Measurements from ENCODE around the gene FBXW12. TPM values are rescaled to one million over a fixed set of nuclear protein-coding genes. Genes with fewer than 3 reads are reported as not detected.

The FBXW12 gene
- total and polyA plus RNA-seq, 4 donors, result not detected

- H3K36me3 ChIP-seq (ENCODE audit: control insufficient read depth in 4 of 4, insufficient read depth in 3 of 4, low read depth in 1 of 4, low read length in 3 of 4), result peaks cover 25 to 100% (median 57%) of the 10 kb centered on the region in 4 donors
- no peak for DNase-seq (ENCODE audit: low spot score)
Measured at GRCh38 chr3:48414376-48415250, 42.6 kb downstream of the FBXW12 start.

DNA sequence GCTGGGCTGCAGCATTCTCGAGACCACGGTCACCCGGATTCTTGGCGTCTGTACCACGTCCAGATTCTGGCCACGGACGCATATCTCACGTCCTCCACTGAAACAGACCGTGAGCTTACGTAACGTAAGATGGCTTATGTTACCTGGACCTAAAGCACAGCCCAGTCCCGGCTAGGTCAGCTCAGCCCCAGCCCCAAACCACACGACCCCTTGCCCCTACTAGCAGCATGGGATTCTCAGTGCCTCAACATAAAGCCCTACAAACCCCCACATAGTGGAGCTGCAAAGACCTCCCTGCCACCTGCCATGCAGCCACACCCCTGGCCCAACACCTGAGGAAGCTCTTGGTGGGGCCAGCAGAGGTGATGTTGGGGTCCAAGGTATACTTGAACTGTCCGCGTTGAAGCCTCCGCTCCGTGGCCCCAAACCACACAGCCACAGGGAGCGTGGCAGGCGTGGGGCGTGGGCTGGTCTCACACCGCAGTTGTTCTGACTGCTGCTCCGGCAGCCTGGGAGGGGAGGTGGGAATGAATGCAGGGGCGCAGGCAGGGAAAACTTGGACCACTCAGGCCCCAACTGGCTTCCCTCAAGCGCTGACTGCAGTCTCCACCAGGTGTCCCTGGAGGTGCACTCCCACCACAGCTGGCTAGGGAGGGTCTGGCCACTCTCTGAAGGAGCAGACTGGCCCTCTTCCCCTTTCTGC is 43.4 kb downstream of the FBXW12 start:
- H3K9me3 ChIP-seq (ENCODE audit: control insufficient read depth in 4 of 4, low read length in 3 of 4), result no peaks in the 10 kb centered on the region
- TF ChIP-seq RAD21 (IDR thresholded peaks at IDR 0.05) (no peak), GABPA (IDR thresholded peaks at IDR 0.05 in 1 of 2, conservative IDR thresholded peaks at IDR 0.05 in 1 of 2) (no peak), JUND (IDR thresholded peaks at IDR 0.05) (no peak), YY1 (IDR thresholded peaks at IDR 0.05) (no peak), HNF4A (conservative IDR thresholded peaks at IDR 0.05) (no peak), FOXA2 (IDR thresholded peaks at IDR 0.05) (no peak), FOXA1 (IDR thresholded peaks at IDR 0.05) (no peak), NR2F2 (IDR thresholded peaks at IDR 0.05) (no peak), HNF4G (IDR thresholded peaks at IDR 0.05) (no peak), TAF1 (conservative IDR thresholded peaks at IDR 0.05) (no peak), RXRA (IDR thresholded peaks at IDR 0.05) (no peak), ATF3 (IDR thresholded peaks at IDR 0.05) (no peak), SP1 (IDR thresholded peaks at IDR 0.05) (no peak), ZBTB33 (IDR thresholded peaks at IDR 0.05) (no peak), CTCF (IDR thresholded peaks at IDR 0.05; ENCODE audit: low read depth, low read length, missing input control) (no peak), EGR1 (IDR thresholded peaks at IDR 0.05; ENCODE audit: low read depth in 2 of 2) (no peak)
- TF ChIP-seq, protein P1, sequence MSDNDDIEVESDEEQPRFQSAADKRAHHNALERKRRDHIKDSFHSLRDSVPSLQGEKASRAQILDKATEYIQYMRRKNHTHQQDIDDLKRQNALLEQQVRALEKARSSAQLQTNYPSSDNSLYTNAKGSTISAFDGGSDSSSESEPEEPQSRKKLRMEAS (IDR thresholded peaks at IDR 0.05), result no peak
- TF ChIP-seq, protein P2, sequence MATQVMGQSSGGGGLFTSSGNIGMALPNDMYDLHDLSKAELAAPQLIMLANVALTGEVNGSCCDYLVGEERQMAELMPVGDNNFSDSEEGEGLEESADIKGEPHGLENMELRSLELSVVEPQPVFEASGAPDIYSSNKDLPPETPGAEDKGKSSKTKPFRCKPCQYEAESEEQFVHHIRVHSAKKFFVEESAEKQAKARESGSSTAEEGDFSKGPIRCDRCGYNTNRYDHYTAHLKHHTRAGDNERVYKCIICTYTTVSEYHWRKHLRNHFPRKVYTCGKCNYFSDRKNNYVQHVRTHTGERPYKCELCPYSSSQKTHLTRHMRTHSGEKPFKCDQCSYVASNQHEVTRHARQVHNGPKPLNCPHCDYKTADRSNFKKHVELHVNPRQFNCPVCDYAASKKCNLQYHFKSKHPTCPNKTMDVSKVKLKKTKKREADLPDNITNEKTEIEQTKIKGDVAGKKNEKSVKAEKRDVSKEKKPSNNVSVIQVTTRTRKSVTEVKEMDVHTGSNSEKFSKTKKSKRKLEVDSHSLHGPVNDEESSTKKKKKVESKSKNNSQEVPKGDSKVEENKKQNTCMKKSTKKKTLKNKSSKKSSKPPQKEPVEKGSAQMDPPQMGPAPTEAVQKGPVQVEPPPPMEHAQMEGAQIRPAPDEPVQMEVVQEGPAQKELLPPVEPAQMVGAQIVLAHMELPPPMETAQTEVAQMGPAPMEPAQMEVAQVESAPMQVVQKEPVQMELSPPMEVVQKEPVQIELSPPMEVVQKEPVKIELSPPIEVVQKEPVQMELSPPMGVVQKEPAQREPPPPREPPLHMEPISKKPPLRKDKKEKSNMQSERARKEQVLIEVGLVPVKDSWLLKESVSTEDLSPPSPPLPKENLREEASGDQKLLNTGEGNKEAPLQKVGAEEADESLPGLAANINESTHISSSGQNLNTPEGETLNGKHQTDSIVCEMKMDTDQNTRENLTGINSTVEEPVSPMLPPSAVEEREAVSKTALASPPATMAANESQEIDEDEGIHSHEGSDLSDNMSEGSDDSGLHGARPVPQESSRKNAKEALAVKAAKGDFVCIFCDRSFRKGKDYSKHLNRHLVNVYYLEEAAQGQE (IDR thresholded peaks at IDR 0.05), result no peak
- no peak overlapping the region for H3K9ac ChIP-seq (ENCODE audit: low read depth in 1 of 2, low read length in 2 of 2)
- H3K36me3 ChIP-seq (ENCODE audit: control insufficient read depth in 4 of 4, insufficient read depth in 3 of 4, low read depth in 1 of 4, low read length in 3 of 4), result peaks cover 21 to 93% (median 52%) of the 10 kb centered on the region in 4 donors
- no peak overlapping the region for H3K4me3 ChIP-seq (ENCODE audit: low read depth in 1 of 3, low read length in 3 of 3)
- no peaks in the 10 kb centered on the region for H3K27me3 ChIP-seq (ENCODE audit: control insufficient read depth in 4 of 4, insufficient read depth in 4 of 4, low read length in 3 of 4)
- no peak for DNase-seq (ENCODE audit: low spot score)
- H3K27ac ChIP-seq (ENCODE audit: low read depth in 1 of 2, low read length in 2 of 2), result no peak overlapping the region
- H3K4me1 ChIP-seq (ENCODE audit: control insufficient read depth in 4 of 4, insufficient read depth in 4 of 4, low read length in 3 of 4), result no peaks in the 10 kb centered on the region
- WGBS, result 92% methylated on average over 24 of the region's 24 CpGs

More at GRCh38 chr3:48414376-48415250, 42.6 kb downstream of the FBXW12 start:
- no peak overlapping the region for H3K27ac ChIP-seq (ENCODE audit: low read depth in 1 of 2, low read length in 2 of 2)
- TF ChIP-seq HNF4G (IDR thresholded peaks at IDR 0.05), result no peak
- H3K4me1 ChIP-seq (ENCODE audit: control insufficient read depth in 4 of 4, insufficient read depth in 4 of 4, low read length in 3 of 4), result no peaks in the 10 kb centered on the region
- no peaks in the 10 kb centered on the region for H3K27me3 ChIP-seq (ENCODE audit: control insufficient read depth in 4 of 4, insufficient read depth in 4 of 4, low read length in 3 of 4)
- 90% methylated on average over 25 of the region's 25 CpGs for WGBS
- no peaks in the 10 kb centered on the region for H3K9me3 ChIP-seq (ENCODE audit: control insufficient read depth in 4 of 4, low read length in 3 of 4)
- no peak overlapping the region for H3K4me3 ChIP-seq (ENCODE audit: low read depth in 1 of 3, low read length in 3 of 3)
- no peak overlapping the region for H3K9ac ChIP-seq (ENCODE audit: low read depth in 1 of 2, low read length in 2 of 2)
